C1 segment of cervical spinal cord (tissue), 14 donors: ENCODE results near the gene CENPX.

Experiments
- DNase-seq, 14 donors: peaks; one replicate each; lab custom pipeline; 2025; lab: John Stamatoyannopoulos, UW

CENPX gene

GRCh38 chr17:82022310-82022980, at the start of gene CENPX:
TSS of gene CENPX (minus strand) at chr17:82022878. CDS start at chr17:82022861, 17 bp downstream.
- DNase-seq, result no peak

GRCh38 chr17:82070611-82071010, 47.9 kb upstream of the CENPX start:
- no peak for DNase-seq

DNA sequence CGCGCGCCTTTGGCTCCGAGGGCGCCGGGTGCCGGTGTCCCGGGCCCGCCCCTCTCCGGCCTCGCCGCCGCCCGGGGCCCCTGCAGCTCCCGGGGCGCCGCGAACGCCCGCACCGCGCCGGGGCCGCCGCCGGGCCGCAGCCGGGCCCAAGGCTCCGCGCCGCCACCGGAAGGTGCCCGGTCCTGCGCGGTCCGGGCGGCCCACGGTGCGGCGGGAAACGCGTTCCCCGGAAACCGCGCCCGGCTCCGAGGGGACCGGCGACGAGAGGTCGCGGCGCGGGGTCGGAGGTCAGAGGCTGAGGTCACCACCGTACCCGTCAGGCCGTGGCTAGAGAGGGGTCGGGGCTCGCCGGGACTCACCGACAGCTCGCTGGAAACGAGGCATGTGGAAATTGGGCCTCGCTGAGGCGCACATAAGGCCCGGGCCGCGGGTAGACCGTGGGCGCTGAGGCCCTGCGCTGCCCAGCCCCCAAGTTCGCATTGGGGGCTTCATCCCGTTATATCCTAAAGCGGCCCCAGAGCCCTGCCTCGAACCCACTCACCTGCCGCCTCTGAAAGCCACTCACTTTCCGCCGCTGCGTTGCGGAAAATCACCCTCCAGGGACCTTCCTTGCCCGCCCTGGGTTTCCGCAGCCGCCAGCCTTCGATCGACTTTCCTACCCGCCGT, 43.1 kb upstream of the CENPX start, which contains the start of gene DUS1L:
DUS1L (minus strand) TSS at position 167 of the 666 bp plus-strand sequence. CDS start 745 bp downstream, outside the sequence.
- DNase-seq, result peak in 9 of 14 donors; percentile 9 to 77 (median 38)

DNA sequence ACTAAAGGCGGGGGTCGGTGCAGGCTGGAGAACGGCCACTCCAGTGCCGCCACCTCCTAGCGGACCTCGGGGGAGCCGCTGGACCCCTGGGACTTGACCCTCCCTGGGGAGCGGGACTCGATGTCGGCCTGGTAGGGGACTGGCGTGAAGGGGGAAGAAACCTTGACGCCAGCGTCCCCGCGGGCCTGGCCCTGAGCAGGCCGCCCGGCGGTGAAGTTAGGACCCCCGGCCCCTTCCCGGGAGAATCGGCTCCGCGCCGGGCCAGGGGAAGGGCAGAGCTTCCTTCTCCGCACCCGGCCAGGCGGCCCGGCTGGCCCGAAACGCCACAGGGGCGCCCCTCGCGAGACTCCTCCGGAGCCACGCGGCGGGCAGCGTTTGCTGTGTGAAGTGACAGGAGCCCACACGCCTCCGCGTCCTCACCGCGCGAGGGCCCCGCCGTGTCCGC, 42.5 kb upstream of the CENPX start:
- peak in 1 of 14 donors; percentile 36 for DNase-seq

- no peak for DNase-seq
These were observed 41.9 kb upstream of the CENPX start for GRCh38 chr17:82064433-82065192.

DNA sequence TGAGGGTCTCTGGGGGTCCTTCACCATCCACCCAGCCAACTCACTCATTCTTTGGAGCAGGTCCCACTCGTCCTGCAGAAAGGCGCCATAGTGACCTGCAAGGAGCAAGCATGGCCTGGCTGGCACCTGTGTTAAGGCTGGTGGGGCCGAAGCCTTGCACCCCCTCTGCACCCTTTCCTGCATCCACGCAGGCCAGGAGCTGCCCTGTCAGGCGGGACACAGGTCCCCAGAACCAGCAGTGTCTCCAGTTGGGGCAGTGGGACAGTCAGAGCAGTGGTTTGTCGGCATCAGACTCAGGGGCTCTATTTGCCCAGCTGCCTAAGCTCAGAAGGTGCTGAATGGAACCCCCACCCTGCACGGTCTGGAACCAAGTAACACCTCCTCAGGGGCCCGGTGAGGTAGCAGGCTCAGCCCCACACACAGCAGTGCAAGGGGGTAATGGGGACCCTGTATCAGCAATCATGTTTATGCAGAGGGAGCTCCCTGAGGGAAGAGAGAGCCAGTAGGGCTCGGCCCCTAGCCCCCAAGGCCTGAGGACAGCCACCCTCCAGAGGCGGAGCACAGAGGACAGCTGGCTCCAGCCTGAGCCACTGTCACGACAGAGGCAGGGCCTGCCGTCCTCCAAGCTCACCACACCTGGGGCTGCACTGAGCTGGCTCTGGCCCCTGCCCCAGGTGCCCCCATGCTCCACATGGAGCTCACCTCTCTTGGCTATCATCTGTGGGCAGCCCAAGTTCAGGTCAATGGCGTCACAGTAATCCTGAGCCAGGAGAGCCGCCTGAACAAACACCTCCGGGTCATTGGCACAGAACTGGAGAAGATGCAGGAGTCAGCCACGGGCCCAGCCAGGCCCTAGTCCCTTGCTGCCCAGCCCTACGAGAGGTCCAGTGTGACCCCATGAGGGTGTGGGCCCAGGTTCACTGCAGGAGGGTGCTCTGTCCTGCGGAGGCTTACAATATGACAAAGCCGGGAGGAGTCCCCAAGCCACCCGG, 41.0 kb upstream of the CENPX start:
- DNase-seq, result no peak

DNA sequence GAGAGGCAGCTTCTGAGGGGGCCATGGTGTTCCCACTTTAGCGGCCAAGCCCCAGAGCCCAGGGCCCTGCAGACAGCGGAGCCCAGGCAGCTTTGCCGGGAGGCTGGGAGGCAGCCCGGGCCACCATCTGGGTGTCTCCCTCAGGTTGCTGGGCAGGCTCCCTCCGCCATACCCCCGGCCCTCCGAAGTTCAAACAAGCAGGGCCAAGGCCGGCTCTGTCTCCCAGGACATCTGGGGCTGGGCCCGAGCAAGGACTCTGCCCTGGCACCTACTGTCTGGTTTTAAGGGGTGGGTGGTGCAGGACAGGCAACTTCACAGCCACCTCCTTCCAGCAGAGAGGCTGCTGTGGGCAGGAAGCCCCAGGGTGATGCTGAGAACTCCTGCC, 40.3 kb upstream of the CENPX start:
- no peak for DNase-seq

GRCh38 chr17:82062076-82062983, 39.7 kb upstream of the CENPX start:
- no peak for DNase-seq

- no peak for DNase-seq
These were observed 38.6 kb upstream of the CENPX start for GRCh38 chr17:82061047-82061925.

DNA sequence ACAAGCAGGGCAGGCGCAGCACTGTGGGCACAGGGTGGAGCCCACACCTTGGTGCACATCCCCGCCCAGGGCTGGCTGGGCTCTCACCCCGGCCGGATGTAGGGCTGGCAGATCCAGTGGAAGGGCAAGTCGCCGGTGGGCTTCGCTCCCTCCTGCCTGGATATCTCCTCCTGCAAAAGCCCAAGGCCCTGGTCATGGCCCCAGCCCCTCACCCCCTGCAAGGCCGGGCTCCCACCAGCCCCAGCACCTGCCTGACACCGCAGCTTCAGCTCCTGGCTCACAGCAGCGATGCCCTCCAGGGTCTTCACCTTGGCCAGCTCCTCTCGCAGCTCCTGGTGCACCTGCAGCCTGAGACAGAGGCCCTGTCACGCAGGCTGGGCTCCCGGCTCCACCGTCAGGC, 37.9 kb upstream of the CENPX start:
- no peak for DNase-seq

DNA sequence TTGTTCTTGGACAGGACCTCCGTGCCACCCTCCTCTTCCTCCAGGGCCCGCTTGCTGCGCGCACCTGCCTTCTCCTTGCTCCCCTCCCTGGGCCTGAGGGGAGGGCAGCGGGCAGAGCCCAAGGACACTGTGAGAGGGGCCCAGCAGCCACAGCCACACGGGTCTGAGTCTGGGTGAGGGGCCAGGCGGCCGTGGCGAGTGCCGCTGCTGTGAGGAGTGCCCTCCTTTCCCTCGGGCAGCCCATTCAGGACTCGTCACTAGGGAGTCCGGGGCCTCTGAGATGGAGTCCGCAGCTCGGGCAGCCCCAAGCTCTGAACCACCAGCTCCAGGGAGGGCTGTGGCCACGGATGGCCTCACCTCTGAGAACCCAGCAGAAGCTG, 37.3 kb upstream of the CENPX start:
- DNase-seq, result no peak

DNA sequence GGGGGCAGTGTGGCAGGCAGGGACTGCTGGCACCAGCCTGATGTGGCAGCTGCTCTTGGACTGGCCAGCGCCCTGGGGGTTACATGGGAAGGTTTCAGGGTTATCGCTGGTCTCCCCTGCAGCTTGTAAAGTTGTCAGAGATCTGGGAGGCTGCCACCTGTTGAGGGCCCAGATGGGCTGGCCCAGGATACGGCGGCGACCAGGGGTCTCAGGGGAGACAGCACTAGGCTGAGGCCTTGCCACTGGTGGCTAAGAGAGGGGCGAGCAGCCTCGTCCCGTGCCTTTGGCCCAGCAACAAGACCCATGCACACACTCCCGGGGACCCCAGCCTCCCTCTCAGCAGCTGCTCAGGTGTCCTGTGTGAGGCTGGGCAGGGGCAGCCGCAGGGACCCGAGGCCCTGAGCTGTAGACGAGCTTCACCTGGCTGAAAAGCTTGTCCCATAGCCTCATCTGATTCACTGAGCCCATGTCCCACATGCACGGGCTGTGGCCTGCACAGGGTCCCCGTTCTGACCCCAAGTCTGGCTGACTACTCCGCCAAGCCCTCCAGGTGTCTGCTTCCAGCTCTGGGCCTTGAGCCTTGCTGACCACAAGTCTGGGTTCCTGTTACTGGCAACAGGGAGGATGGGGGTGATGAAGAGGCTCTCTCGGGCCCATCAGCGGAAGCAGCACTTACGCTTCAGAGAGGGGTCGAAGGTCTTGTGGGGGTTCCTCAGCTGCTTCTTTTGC, 36.8 kb upstream of the CENPX start:
- DNase-seq, result no peak

DNA sequence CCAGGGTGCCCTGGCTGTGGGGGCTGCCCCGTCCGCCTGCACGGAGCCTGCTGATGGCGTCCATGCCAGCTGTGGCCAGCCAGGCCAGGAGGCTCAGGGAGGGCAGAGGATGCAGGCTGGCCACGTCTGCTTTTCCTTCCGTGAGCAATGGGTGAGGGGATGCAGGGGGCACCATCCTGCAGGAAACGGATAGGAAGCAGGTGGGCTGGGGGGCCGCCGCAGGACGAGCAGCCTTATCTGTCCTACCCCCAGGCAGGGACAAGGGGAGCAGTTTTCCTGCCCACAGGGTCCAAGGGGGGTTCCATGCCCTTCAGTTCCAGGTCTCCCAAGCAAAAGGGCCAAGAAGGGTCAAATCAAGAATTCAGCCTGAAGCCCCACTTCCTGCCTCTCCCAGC, 36.2 kb upstream of the CENPX start:
- no peak for DNase-seq

- DNase-seq, result no peak
These were observed 35.7 kb upstream of the CENPX start for GRCh38 chr17:82058230-82058854.

- no peak for DNase-seq
These were observed 34.3 kb upstream of the CENPX start for GRCh38 chr17:82056729-82057621.

- DNase-seq, result no peak
These were observed 33.5 kb upstream of the CENPX start for GRCh38 chr17:82055965-82056728.
